Ishikawa (cell line): ENCODE results near the gene HSH2D.

ENCODE experiments used
- CEBPB ChIP-seq: IDR thresholded peaks from 2 replicates; pipeline ENCODE4 v1.6.1; 2012
- CREB1 ChIP-seq: IDR thresholded peaks from 2 replicates; pipeline ENCODE4 v1.6.1; 2012; ENCODE audit warnings: low read depth
- EGR1 ChIP-seq: IDR thresholded peaks from 2 replicates; pipeline ENCODE4 v1.6.1; 2012
- EP300 ChIP-seq: IDR thresholded peaks from 2 replicates; pipeline ENCODE4 v1.6.1; 2012; ENCODE audit warnings: borderline replicate concordance
- FOXM1 ChIP-seq: IDR thresholded peaks from 2 replicates; pipeline ENCODE4 v1.6.1; 2012; ENCODE audit warnings: low read depth, borderline replicate concordance
- MAX ChIP-seq: IDR thresholded peaks from 2 replicates; pipeline ENCODE4 v1.6.1; 2012
- NFIC ChIP-seq: IDR thresholded peaks from 2 replicates; pipeline ENCODE4 v1.6.1; 2012
- RAD21 ChIP-seq: IDR thresholded peaks from 2 replicates; pipeline ENCODE4 v1.6.1; 2012; ENCODE audit warnings: low read depth
- REST ChIP-seq: IDR thresholded peaks from 2 replicates; pipeline ENCODE4 v1.6.1; 2012; ENCODE audit warnings: low read depth, mild to moderate bottlenecking
- TAF1 ChIP-seq: IDR thresholded peaks from 2 replicates; pipeline ENCODE4 v1.6.1; 2012; ENCODE audit warnings: low read depth, mild to moderate bottlenecking
- TCF12 ChIP-seq: IDR thresholded peaks from 2 replicates; pipeline ENCODE4 v1.6.1; 2012; ENCODE audit warnings: low read depth
- TEAD4 ChIP-seq: IDR thresholded peaks from 2 replicates; pipeline ENCODE4 v1.6.1; 2012
- USF1 ChIP-seq: IDR thresholded peaks from 2 replicates; pipeline ENCODE4 v1.6.1; 2012
- YY1 ChIP-seq: IDR thresholded peaks from 2 replicates; pipeline ENCODE4 v1.6.1; 2012; ENCODE audit warnings: low read depth
- ZBTB7A ChIP-seq: IDR thresholded peaks from 2 replicates; pipeline ENCODE4 v1.6.1; 2012; ENCODE audit warnings: low read depth

The HSH2D gene

GRCh38 chr19:16148443-16149229 lies 5.2 kb downstream of the HSH2D start:
- TF ChIP-seq RAD21: no peak
- TF ChIP-seq TCF12: no peak
- TF ChIP-seq EP300: no peak
- no peak for TF ChIP-seq USF1
- no peak for TF ChIP-seq ZBTB7A
- no peak for TF ChIP-seq FOXM1
- no peak for TF ChIP-seq EGR1
- no peak for TF ChIP-seq REST
- no peak for TF ChIP-seq NFIC
- TF ChIP-seq CREB1: no peak
- no peak for TF ChIP-seq TAF1
- no peak for TF ChIP-seq TEAD4
- TF ChIP-seq YY1: no peak

- TF ChIP-seq FOXM1 (no peak), RAD21 (no peak), ZBTB7A (no peak), TEAD4 (no peak), CEBPB (no peak), NFIC (no peak), EP300 (no peak), USF1 (no peak), TCF12 (no peak), YY1 (no peak), TAF1 (no peak), MAX (no peak), EGR1 (no peak), CREB1 (no peak), REST (no peak)
Observed at GRCh38 chr19:16153582-16154336, 10.3 kb downstream of the HSH2D start.

GRCh38 chr19:16154557-16154956 lies 11.1 kb downstream of the HSH2D start:
- TF ChIP-seq ZBTB7A (no peak), CEBPB (no peak), TAF1 (no peak), NFIC (no peak), MAX (no peak), EP300 (no peak), EGR1 (no peak), TEAD4 (no peak), FOXM1 (no peak), YY1 (no peak), USF1 (no peak), RAD21 (no peak), CREB1 (no peak)

GRCh38 chr19:16155128-16155527 lies 11.6 kb downstream of the HSH2D start:
- TF ChIP-seq TEAD4: no peak
- no peak for TF ChIP-seq FOXM1
- no peak for TF ChIP-seq MAX
- no peak for TF ChIP-seq TCF12
- no peak for TF ChIP-seq YY1
- no peak for TF ChIP-seq EP300
- TF ChIP-seq EGR1: no peak
- no peak for TF ChIP-seq CREB1
- TF ChIP-seq ZBTB7A: no peak
